ENCODE measurements around the gene MAST4.
A peak's percentile ranks its signal among the peaks of the same experiment; 100 is the strongest.
"Not testable (repeated sequence)": the region's sequence is repeated elsewhere in the genome, so short reads cannot be mapped to it uniquely, and the experiment has no call there.

Gene MAST4

DNA sequence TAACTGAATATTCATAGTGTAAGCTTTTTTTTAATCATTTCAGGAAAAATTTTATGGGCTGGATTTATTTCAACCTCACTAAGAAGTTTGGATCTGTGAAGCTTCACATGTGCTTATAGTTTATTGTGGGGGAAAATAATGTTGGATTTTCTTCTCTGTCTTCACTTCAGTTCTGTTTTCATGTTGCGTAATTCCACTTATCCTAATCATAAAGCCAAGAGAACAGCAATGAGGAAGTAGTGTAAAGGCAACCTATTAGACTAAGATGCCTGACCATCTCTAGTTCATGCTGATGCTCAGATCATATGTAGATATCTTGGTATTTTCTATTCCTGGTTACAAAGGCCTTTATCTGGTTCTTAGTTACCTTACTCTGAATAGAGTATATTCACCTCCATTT lies 550.4 kb downstream of the MAST4 start:
- no peak for DNase-seq

DNA sequence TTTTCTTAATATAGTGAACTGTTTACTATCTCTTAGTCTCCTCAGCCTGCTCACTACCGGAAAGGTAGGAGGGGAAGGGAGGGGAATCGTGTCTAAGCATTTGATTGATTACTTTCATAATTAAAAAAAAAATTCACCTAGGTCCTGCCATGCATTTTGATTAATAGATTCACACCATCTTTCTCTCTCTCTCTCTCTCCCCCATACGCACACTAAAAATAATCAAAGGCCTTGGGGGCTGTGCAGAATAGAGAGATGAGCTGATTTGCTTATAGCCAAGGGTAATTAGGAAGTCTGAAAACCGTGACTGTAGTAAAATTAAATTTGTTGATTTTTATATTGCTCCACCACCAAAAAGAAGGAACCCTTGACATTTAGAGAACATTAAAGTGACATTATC lies 550.8 kb downstream of the MAST4 start:
- no peak for DNase-seq

DNA sequence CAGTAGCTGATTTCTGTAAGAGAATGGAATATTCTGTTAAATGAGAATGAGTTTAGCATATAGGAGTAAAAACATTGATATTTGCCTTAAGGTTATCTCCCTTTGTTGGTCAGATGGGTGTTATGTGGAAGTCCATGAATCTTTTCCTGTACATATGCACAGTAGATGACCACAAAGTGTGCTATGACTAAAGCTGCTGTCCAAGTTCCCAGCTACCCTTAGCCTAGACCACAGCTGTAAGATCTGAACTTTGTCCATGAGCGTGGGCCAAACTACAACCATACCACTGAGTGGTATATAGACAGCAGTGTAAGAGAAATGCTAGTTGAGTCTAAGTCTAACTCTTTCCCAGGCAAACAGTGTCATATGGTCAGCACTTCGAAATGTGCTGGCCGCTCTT lies 551.6 kb downstream of the MAST4 start:
- DNase-seq = no peak

DNA sequence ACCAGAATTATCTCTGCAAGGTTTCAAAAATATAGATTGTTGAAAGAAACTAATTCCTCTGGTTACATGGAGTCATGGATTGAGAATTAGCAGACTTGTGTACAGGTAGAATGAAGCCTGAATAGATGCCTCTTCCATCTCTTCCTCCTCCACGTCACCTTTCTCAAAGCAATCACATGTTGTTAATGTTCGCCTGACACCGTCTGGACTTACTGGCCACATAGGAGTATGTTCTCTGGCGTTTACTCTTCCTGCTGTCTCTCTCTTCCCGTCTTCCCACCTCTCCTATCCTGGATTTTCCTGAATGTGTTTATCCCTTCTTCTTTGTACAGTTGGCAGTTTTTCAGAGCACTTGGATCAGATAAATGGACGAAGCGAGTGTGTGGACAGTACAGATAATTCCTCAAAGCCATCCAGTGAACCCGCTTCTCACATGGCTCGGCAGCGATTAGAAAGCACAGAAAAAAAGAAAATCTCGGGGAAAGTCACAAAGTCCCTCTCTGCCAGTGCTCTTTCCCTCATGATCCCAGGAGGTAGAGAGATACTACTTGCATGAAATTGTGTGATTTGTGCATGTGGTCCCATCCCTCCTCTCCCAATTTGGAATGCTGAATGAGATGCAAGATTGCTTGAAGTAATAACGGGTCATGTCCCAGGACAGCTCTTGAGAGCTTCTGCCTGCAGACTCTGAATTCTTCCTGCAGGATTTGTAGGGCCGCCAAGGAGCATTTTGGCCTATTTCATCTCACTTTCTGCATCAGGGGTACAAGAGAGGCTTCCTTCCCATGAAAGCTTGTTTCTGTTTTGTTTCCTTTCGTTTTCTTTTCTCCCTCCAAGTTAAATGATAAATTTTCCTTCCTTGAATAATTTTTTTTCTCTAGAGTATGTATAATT lies 553.1 kb downstream of the MAST4 start:
- DNase-seq = no peak

DNA sequence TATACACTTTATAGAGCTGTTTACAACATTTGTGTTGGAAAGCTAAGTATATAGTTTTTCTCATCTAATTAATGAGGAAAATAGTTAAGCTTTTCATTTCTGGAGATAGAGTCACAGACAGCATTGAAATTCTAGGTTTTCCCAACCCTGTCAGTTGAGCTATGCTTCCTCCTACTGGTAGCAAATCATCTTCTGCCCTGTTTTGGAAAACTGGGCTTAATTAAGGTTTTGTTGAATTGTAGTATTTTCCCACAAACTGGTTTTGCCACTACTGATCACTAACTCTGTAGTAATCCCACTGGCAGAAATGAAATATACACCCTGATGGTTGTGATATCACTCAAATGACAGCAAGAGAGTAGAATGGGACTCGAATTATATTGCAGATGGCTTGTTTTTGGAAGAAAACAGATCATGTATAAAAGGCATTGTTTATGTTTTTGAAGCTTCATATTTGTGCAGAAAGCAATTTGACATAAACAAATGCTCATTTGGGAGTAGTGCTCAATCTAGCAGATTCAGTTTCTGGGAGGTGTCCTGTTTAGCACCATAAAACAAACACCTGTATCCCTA lies 553.8 kb downstream of the MAST4 start:
- no peak for DNase-seq

DNA sequence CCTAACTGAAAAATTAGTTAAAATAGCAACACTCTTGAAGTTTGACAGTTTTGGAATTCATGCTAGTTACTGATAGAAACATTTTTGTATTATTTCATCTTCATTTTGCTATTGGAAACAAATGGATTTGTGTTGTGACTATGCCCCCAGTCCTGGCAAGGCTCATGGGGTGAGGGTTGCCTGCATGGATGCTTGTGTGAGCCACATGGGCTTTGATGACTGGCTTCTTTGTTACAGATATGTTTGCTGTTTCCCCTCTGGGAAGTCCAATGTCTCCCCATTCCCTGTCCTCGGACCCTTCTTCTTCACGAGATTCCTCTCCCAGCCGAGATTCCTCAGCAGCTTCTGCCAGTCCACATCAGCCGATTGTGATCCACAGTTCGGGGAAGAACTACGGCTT lies 556.2 kb downstream of the MAST4 start:
- no peak for DNase-seq

DNA sequence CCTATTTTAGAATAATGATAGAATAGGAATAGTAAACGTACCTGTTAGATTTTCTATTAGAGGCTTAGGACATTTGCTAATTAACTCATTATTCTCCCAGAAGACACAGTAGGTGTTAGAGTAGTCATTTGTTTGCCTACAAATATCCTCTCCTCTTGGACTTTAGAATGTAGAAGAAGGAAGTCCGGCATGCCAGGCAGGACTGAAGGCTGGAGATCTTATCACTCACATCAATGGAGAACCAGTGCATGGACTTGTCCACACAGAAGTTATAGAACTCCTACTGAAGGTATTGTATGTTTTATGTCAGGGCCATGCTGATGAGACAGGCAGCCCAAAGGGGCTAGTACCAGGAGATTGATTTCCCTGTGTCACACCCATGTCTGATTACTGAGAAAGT lies 557.1 kb downstream of the MAST4 start:
- no peak for DNase-seq

DNA sequence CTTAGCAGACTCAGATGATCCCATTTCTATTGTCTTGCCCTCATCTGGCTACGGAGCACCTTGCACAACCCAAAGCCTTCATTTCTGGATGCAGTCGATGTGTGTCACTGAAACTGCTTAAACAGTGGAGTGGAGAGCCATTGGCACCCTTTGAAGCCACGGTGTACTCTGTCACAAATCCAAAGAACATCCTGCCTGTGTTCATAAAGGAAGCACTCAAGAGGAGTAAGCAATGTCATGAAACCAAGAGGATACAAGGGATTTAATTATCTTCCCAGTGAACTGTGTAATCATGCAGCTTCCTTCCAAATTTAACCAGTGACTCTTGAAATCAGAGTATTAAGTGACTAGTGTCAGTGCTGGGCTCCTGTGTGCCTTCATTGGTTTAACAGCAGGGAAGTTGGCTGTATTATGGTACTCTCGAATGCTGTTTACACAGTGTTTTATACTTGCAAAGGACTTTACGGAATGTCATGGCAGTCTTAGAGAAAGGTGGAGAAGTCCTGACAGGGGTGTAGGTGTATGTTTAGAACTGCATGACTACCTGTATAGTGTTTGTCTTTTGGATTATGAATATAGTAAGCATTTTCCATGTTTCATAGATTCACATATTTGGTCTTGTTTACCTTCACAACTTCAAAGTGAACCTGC lies 558.5 kb downstream of the MAST4 start:
- DNase-seq = no peak

DNA sequence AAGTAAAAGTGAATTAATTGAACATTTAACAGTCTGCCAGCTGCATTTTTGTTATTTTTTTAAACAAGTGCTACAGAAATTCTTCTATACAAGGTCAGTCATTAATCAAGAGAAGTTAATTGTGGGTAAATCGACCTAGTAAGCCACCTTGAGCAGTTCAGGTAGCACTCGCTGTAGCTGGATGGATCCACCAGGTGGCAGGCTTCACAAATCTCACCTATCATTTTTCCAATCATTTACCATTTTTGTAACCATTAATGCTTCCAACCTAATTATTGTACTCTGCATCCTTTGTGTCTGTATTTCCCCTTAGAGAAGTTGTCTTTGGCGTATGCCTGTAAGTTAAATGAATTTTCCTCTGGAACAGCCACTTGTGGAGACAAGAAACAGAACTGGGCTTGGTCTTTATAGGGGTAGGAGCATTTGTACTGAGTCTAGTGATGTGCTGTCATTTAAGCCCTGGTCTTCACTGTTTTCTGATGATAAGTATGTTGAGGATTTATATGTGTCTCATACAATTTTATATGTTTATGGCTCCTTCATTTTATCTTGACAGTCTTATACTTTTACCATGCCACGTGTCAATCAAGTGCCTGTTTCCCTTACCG lies 560.9 kb downstream of the MAST4 start:
- DNase-seq = peak; percentile 31 to 34

DNA sequence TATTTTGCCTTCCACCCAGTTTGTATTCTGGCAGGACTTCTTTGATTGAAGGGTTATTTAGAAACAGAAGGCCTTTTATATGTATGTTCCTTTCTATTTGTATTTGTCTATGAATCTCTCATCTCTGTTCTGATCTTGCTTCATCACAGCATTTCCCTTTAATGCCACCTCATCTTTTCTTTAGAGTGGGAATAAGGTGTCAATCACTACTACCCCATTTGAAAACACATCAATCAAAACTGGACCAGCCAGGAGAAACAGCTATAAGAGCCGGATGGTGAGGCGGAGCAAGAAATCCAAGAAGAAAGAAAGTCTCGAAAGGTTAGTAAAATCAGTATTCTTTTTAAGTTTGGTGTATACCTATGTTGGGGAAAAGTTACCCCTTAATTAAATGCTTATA lies 564.1 kb downstream of the MAST4 start:
- DNase-seq = no peak

DNA sequence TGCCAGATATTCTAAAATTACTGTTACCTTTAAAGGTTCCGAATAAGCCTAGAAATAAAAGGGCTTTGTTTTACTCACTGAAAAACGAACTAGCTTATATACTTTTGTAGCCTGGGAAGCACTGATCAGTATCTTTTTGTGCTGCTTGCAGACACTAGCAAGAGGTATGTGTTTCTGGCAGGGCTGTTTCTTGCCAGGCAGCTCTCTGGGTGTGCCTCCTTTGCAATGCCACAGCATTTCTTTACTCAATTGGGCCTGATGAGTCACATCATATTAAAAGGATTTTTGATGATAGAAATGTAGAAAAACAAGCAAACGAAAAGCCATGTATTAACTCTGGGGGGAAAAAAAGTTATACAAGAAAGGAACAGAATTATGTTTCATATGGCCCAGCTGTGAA lies 564.8 kb downstream of the MAST4 start:
- no peak for DNase-seq

DNA sequence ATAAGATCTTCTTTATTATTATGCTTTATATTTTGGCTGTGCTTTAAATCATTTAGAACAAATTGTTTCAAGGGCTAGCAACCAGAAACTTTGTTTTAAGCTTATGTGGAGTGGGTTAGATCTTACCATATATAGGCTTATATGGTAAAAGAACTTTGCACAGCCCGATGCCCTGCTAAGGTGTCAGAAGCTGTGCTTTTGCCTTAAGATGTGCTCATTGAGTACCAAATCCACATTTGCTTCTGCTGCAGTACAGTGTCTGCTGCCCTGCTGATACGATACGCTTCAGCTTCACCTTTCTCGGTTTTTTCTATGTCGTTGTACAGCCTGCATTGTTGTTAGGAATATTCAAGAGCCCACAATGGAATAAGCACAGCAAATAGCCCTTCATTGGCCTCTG lies 565.6 kb downstream of the MAST4 start:
- DNase-seq = no peak

DNA sequence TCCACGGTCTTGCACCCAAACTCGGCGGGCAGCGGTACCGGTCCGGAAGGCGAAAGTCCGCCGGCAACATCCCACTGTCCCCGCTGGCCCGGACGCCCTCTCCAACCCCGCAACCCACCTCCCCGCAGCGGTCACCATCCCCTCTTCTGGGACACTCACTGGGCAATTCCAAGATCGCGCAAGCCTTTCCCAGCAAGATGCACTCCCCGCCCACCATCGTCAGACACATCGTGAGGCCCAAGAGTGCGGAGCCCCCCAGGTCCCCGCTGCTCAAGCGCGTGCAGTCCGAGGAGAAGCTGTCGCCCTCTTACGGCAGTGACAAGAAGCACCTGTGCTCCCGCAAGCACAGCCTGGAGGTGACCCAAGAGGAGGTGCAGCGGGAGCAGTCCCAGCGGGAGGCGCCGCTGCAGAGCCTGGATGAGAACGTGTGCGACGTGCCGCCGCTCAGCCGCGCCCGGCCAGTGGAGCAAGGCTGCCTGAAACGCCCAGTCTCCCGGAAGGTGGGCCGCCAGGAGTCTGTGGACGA lies 567.1 kb downstream of the MAST4 start:
- DNase-seq = no peak

DNA sequence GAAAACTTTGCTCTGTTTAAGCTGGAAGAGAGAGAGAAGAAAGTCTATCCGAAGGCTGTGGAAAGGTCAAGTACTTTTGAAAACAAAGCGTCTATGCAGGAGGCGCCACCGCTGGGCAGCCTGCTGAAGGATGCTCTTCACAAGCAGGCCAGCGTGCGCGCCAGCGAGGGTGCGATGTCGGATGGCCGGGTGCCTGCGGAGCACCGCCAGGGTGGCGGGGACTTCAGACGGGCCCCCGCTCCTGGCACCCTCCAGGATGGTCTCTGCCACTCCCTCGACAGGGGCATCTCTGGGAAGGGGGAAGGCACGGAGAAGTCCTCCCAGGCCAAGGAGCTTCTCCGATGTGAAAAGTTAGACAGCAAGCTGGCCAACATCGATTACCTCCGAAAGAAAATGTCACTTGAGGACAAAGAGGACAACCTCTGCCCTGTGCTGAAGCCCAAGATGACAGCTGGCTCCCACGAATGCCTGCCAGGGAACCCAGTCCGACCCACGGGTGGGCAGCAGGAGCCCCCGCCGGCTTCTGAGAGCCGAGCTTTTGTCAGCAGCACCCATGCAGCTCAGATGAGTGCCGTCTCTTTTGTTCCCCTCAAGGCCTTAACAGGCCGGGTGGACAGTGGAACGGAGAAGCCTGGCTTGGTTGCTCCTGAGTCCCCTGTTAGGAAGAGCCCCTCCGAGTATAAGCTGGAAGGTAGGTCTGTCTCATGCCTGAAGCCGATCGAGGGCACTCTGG lies 567.8 kb downstream of the MAST4 start:
- no peak for DNase-seq

DNA sequence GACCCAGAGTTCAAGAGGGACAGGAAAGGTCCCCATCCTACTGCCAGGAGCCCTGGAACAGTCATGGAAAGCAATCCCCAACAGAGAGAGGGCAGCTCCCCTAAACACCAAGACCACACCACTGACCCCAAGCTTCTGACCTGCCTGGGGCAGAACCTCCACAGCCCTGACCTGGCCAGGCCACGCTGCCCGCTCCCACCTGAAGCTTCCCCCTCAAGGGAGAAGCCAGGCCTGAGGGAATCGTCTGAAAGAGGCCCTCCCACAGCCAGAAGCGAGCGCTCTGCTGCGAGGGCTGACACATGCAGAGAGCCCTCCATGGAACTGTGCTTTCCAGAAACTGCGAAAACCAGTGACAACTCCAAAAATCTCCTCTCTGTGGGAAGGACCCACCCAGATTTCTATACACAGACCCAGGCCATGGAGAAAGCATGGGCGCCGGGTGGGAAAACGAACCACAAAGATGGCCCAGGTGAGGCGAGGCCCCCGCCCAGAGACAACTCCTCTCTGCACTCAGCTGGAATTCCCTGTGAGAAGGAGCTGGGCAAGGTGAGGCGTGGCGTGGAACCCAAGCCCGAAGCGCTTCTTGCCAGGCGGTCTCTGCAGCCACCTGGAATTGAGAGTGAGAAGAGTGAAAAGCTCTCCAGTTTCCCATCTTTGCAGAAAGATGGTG lies 568.8 kb downstream of the MAST4 start:
- no peak for DNase-seq

DNA sequence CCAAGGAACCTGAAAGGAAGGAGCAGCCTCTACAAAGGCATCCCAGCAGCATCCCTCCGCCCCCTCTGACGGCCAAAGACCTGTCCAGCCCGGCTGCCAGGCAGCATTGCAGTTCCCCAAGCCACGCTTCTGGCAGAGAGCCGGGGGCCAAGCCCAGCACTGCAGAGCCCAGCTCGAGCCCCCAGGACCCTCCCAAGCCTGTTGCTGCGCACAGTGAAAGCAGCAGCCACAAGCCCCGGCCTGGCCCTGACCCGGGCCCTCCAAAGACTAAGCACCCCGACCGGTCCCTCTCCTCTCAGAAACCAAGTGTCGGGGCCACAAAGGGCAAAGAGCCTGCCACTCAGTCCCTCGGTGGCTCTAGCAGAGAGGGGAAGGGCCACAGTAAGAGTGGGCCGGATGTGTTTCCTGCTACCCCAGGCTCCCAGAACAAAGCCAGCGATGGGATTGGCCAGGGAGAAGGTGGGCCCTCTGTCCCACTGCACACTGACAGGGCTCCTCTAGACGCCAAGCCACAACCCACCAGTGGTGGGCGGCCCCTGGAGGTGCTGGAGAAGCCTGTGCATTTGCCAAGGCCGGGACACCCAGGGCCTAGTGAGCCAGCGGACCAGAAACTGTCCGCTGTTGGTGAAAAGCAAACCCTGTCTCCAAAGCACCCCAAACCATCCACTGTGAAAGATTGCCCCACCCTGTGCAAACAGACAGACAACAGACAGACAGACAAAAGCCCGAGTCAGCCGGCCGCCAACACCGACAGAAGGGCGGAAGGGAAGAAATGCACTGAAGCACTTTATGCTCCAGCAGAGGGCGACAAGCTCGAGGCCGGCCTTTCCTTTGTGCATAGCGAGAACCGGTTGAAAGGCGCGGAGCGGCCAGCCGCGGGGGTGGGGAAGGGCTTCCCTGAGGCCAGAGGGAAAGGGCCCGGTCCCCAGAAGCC lies 569.6 kb downstream of the MAST4 start:
- DNase-seq = peak; percentile 64 to 76

DNA sequence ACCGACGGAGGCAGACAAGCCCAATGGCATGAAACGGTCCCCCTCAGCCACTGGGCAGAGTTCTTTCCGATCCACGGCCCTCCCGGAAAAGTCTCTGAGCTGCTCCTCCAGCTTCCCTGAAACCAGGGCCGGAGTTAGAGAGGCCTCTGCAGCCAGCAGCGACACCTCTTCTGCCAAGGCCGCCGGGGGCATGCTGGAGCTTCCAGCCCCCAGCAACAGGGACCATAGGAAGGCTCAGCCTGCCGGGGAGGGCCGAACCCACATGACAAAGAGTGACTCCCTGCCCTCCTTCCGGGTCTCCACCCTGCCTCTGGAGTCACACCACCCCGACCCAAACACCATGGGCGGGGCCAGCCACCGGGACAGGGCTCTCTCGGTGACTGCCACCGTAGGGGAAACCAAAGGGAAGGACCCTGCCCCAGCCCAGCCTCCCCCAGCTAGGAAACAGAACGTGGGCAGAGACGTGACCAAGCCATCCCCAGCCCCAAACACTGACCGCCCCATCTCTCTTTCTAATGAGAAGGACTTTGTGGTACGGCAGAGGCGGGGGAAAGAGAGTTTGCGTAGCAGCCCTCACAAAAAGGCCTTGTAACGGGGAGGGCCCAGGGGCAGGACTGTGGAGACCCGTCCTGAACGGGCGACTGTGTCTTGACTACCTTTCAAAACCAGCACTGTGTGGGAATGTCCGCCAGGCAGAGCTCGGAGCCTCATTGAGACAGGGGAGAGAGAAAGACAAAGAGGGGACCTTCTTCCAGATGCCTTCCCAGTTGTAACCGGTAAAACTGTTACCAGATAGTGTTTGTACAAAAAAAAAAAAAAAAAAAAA lies 570.5 kb downstream of the MAST4 start:
- peak; percentile 65 to 68 for DNase-seq

DNA sequence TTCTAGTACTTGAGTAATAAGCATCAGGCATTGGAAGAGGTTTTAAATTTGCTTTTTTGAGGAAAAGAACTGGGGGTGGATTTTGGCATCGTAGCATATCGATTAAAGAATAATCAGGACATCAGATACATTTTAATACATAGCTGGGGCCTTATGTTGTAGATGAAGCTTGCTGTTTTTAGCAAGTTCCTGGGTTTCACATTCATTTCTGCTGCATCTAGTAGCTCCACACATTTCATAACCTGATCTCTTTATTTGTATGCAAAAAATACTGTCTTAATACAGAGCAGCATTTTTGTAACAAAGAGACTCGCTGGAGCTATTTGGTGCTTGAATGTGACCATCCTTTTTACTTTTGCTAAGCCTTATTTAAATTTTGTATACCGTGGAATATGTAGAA lies 571.9 kb downstream of the MAST4 start:
- no peak for DNase-seq

DNA sequence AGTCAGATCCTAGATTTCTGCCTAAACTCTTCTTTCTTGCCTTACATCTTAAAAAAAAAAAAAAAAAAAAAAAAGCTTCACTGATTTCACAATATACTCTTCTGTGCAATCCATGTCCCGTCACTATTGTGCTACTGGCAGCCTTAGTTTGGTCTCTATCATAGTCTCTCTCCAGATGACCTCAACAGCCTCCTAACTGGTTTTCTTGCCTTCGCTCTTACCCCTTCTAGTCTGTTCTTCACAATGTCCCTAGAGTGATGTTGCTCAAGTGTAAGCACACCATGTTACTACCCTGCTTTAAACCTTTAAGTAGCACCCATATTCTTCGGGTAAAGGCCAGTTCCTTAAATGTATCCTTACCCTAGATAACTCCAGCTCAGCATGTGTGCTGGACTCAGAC lies 574.6 kb downstream of the MAST4 start:
- DNase-seq = no peak

DNA sequence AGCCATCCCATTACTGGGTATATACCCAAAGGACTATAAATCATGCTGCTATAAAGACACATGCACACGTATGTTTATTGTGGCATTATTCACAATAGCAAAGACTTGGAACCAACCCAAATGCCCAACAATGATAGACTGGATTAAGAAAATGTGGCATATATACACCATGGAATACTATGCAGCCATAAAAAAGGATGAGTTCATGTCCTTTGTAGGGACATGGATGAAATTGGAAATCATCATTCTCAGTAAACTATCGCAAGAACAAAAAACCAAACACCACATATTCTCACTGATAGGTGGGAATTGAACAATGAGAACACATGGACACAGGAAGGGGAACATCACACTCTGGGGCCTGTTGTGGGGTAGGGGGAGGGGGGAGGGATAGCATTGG lies 577.2 kb downstream of the MAST4 start:
- DNase-seq = not testable (repeated sequence)

Data from stimulated activated CD4-positive, alpha-beta T cell treated with anti-CD3 and anti-CD28 coated beads, Interleukin-2, amount 100 ng/mL, for 48 hours (primary cell).